Prostate gland (tissue), 2 donors: Measurements from ENCODE around the gene KCNS3. TPM values are rescaled to one million over a fixed set of nuclear protein-coding genes. Genes with fewer than 3 reads are reported as not detected.

Source experiments
- DNase-seq: peaks from one replicate; pipeline ENCODE4 v3.0.0-alpha.2; 2019; ENCODE audit warnings: low spot score
- H3K27ac ChIP-seq, 2 donors: fragments of 200-600 bp; sonication (generic); 2 replicates each; pipeline ENCODE4 v1.5.1; 2017 to 2019
- H3K27me3 ChIP-seq: fragments of 200-600 bp; sonication (generic); replicated peaks from 2 replicates; pipeline ENCODE4 v1.5.1; 2019; ENCODE audit not compliant: insufficient read depth
- H3K36me3 ChIP-seq, 2 donors: fragments of 200-600 bp; sonication (generic); 1 replicate in 1 of 2; 2 replicates in 1 of 2; pipeline versions ENCODE4 v1.5.1 to v1.8.1; 2017 to 2019
- H3K4me1 ChIP-seq: fragments of 200-600 bp; sonication (generic); replicated peaks from 2 replicates; pipeline ENCODE4 v1.5.1; 2019
- H3K4me3 ChIP-seq, 2 donors: fragments of 200-600 bp; sonication (generic); 2 replicates each; pipeline ENCODE4 v1.5.1; 2017 to 2019
- H3K9me3 ChIP-seq: fragments of 200-600 bp; sonication (generic); 2 replicates; pipeline ENCODE4 v1.5.1; 2017
- CTCF ChIP-seq, 4 experiments: fragments of 200-600 bp in 2 of 4; fragments of 450-650 bp in 2 of 4; sonication (generic) in 2 of 4; IDR thresholded peaks; 1 replicate in 3 of 4; 2 replicates in 1 of 4; pipeline ENCODE4 v1.5.1; 2016 to 2019; ENCODE audit warnings: antibody characterized with exemption in 4 of 4, mild to moderate bottlenecking in 2 of 4, moderate library complexity in 2 of 4
- POLR2A ChIP-seq: fragments of 450-650 bp; IDR thresholded peaks from one replicate; pipeline ENCODE4 v1.6.1; 2016; ENCODE audit warnings: antibody characterized with exemption, mild to moderate bottlenecking
- POLR2AphosphoS5 ChIP-seq: sonication (generic); formaldehyde crosslinking; IDR thresholded peaks from one replicate; pipeline ENCODE4 v1.6.1; 2017; ENCODE audit warnings: antibody characterized with exemption
- WGBS: methylation state at CpG from one replicate; pipeline ENCODE4 v1.1.5; 2018; 5-methylcytosine and 5-hydroxymethylcytosine counted together
- intact Hi-C: fragments of 100-400 bp; cut with DNase I; formaldehyde crosslinking; loops from one replicate; pipeline ENCODE4 v1.14.2; 2022
- total RNA-seq, 2 donors: library from RNA; depleted of rRNA; stranded (reverse); fragments of >200 nt; gene quantifications; one replicate each; pipeline ENCODE4 v1.1.0, GENCODE V29; 2016

KCNS3 gene
- total RNA-seq, 2 donors from 2014 or later: 17.4 to 106 TPM

- Histone ChIP-seq H3K9me3 (no peaks in the 10 kb centered on the region), H3K27ac (no peak overlapping the region), H3K27me3 (no peaks in the 10 kb centered on the region), H3K4me1 (no peaks in the 10 kb centered on the region), H3K36me3 (no peaks in the 10 kb centered on the region), H3K4me3 (no peak overlapping the region)
- WGBS: 75% methylated on average over 6 of the region's 6 CpGs
- intact Hi-C loops: no loop called here
- TF ChIP-seq CTCF (IDR thresholded peaks at IDR 0.05): no peak
- no peak for TF ChIP-seq POLR2A
- DNase-seq: no peak
These were observed 71.5 kb downstream of the KCNS3 start for GRCh38 chr2:17950006-17950405.

- H3K9me3 ChIP-seq: no peaks in the 10 kb centered on the region
- H3K36me3 ChIP-seq: no peaks in the 10 kb centered on the region
- no peaks in the 10 kb centered on the region for H3K4me1 ChIP-seq
- 86% methylated on average over 4 of the region's 4 CpGs for WGBS
- no peaks in the 10 kb centered on the region for H3K27me3 ChIP-seq
- no peak for DNase-seq
- intact Hi-C loops: no loop called here
- TF ChIP-seq POLR2AphosphoS5: no peak
- TF ChIP-seq POLR2A: no peak
- no peak for TF ChIP-seq CTCF (IDR thresholded peaks at IDR 0.05)
- H3K27ac ChIP-seq: no peak overlapping the region
- no peak overlapping the region for H3K4me3 ChIP-seq
These were observed 73.1 kb downstream of the KCNS3 start for GRCh38 chr2:17951563-17951962.

- no peaks in the 10 kb centered on the region for H3K36me3 ChIP-seq
- DNase-seq: no peak
- no peaks in the 10 kb centered on the region for H3K4me1 ChIP-seq
- H3K27me3 ChIP-seq: no peaks in the 10 kb centered on the region
- TF ChIP-seq POLR2AphosphoS5 (no peak), CTCF (IDR thresholded peaks at IDR 0.05) (no peak), POLR2A (no peak)
- H3K4me3 ChIP-seq: no peak overlapping the region
- intact Hi-C loops: no loop called here
- WGBS: 41% methylated on average over 4 of the region's 4 CpGs
- H3K9me3 ChIP-seq: no peaks in the 10 kb centered on the region
- no peak overlapping the region for H3K27ac ChIP-seq
These were observed 80.1 kb downstream of the KCNS3 start for GRCh38 chr2:17958466-17959092.

GRCh38 chr2:17959356-17959755 is 80.9 kb downstream of the KCNS3 start:
- no peak for TF ChIP-seq CTCF (IDR thresholded peaks at IDR 0.05)
- TF ChIP-seq POLR2A: no peak
- no peak for TF ChIP-seq POLR2AphosphoS5

GRCh38 chr2:17959833-17960232 is 81.4 kb downstream of the KCNS3 start:
- intact Hi-C loops: no loop called here
- Histone ChIP-seq H3K4me3 (no peak overlapping the region), H3K27ac (no peak overlapping the region), H3K4me1 (no peaks in the 10 kb centered on the region), H3K9me3 (no peaks in the 10 kb centered on the region), H3K36me3 (no peaks in the 10 kb centered on the region), H3K27me3 (no peaks in the 10 kb centered on the region)
- no peak for TF ChIP-seq CTCF (IDR thresholded peaks at IDR 0.05)
- no peak for TF ChIP-seq POLR2A
- no peak for TF ChIP-seq POLR2AphosphoS5
- DNase-seq: no peak
- 76% methylated on average over 5 of the region's 5 CpGs for WGBS

More at GRCh38 chr2:17959356-17959755, 80.9 kb downstream of the KCNS3 start:
- H3K27ac ChIP-seq: no peak overlapping the region
- no peaks in the 10 kb centered on the region for H3K4me1 ChIP-seq
- 35% methylated on average over 3 of the region's 3 CpGs for WGBS
- no peak for DNase-seq
- no peak overlapping the region for H3K4me3 ChIP-seq
- intact Hi-C loops: no loop called here
- H3K36me3 ChIP-seq: no peaks in the 10 kb centered on the region
- H3K9me3 ChIP-seq: no peaks in the 10 kb centered on the region
- no peaks in the 10 kb centered on the region for H3K27me3 ChIP-seq
